HG03571 (cell line): ENCODE data around the gene RIPK3.
"Not testable (repeated sequence)": the region's sequence is repeated elsewhere in the genome, so short reads cannot be mapped to it uniquely, and the experiment has no call there.

ENCODE experiments used
- ATAC-seq: cut with Tn5 transposase; IDR thresholded peaks from one replicate; pipeline ENCODE4 v1.9.1; 2021; ENCODE audit not compliant: unreplicated experiment

RIPK3 gene

GRCh38 chr14:24339284-24340151, at the start of gene RIPK3:
Gene RIPK3 (minus strand): TSS chr14:24339991. CDS start chr14:24339826, 165 bp downstream.
- ATAC-seq: peak; percentile 80

DNA sequence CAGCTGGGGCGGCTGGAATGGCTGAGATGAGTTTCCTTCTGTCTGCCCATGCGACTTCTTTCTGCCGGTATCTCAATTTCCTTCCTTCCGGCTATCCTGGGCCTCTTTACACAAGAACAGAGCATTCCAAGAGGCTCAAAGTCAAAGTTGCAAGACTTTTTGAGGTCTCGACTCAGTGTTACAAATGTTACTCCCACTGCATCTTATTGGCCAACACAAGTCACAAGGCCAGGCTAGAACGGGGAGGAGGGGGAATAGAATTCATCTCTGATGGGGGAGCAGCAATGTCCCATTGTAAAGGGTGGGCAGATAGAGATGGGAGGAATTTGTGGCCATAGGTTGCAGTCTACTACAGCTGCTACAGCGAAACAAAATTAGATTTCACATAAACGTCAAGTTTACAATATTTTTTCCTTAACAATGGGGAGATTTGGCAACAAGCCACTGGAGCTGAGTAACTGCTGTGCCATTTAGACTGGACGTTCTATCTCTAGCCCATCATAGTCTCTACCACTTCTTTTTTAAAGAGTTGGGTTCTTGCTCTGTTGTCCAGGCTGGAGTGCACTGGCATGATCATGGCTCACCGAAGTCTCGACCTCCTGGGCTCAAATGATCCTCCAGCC, 49.5 kb upstream of the RIPK3 start:
- ATAC-seq: no peak

DNA sequence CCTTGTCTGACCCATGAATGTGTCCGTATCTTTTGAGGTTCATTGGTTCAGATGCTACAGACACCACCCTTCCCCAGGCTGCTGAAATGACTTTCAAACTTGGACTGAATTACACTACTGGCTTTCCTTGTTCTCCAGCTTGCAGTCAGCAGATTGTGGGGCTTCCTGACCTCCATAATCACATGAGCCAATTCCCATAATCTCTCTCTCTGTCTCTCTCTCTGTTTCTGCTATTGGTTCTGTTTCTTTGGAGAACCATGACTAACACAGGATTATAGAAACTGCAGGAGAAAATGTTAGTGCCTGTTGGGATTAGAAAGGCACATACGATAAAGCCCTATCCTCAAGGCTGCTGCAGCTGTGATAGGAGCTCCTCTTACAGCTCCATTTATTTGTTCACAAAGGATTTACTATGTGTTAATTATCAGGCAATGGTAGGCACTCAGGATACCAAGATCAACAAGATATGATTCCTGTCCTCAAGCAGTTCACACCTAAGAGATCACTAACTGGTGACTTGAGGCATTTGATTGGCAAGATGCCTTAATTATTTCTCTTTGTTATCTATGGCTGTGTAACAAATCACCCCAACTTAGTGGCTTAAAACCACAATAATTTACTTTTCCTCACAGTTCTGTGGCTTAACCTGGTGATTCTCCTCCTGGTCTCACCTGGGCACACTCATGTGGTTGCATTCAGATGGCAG, 48.8 kb upstream of the RIPK3 start:
- ATAC-seq: no peak

- not testable (repeated sequence) for ATAC-seq
Observed at GRCh38 chr14:24387579-24387978, 47.8 kb upstream of the RIPK3 start.

- no peak for ATAC-seq
Observed at GRCh38 chr14:24387009-24387345, 47.2 kb upstream of the RIPK3 start.

DNA sequence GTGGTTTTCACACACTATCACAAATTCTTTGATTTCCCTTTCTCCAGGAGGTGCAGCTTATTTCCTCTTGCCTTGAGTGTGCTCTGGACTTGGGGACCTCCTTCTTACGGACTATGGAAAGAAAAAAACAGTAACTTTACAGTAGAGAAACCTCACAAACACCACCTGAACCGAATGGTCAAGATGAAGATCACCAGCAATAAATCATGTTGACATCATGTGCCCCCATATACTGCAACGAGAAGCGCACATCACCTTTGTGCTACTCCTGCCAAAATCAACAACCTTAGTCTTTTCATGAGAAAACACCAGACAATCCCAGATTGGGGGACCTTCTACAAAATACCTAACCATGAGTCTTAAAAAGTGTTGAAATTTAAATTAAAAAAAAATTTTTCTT, 45.7 kb upstream of the RIPK3 start:
- ATAC-seq: no peak

DNA sequence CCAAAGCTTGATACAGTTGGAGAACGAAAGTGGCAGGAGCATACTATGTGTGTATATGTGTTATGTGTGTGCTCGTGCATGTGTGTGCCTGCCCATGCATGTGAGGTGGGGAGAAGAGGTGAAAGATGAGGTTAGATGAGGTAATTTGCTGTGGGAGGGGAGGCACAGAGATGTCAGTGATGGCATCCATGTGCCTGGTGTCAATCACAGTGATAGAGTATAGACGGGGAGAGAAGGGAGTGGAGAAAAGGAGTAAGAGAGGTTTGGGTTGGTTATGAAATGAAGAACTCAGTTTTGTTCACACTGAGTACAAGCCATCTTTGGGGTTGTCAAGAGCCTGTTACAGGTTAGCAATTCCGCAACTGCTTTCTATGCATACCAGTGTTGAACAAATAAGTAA, 44.4 kb upstream of the RIPK3 start:
- no peak for ATAC-seq

DNA sequence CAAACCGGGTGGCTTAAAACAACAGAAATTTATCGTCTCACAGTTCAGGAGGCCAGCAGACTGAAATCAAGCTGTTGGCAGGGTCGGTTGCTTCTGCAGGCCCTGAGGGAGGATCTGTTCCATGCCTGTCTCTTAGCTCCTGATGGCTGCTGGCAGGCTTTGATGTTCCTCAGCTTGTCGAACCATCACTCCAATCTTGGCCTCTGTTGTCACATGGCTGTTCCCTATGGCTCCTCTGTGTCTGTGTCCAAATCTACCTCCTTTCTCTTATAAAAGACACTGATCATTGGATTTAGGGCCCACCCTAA, 42.2 kb upstream of the RIPK3 start:
- no peak for ATAC-seq

GRCh38 chr14:24381363-24382063, 41.7 kb upstream of the RIPK3 start:
- no peak for ATAC-seq

GRCh38 chr14:24379907-24380730, 40.3 kb upstream of the RIPK3 start:
- ATAC-seq: no peak

DNA sequence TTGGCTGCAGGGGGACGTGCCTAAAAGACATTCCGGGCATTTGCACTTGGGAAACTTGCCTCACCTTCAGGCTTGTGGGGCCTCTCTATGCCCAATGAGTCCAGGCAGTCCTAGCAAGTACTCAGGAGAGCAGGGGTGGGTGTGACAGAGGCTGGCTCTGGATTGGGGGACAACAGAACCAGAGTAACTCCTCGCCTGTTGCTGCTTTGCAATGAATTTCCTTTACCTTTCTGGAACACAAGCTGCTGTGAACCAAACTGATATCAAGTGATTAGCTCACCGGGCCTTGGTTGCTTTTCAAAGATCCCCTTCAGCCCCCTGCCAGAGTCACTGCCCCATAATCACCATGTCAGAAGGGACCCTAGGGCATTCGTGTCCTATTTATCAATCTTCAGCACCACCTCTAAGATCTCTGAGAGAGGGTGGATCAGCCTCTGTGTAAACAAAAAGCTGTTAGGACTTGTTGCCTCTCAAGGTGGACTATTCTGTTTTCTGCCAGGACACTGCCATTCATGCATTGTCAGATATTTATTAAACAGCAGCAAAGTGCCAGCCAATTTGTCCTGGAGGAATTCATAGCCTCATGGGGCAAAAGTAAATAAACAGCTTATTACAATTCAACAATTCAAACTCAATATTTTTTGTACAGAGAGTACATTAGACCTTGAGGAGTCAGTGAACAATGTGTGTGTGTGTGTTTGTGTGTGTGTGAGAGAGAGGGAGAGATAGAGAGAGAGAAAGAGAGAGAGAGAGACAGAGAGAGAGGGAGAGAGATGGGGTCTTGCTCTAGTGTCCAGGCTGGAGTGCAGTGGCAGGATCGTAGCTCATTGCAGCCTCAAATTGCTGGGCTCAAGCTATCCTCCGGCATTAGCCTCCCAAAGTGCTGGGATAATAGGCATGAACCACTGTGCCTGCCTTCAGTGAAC, 39.5 kb upstream of the RIPK3 start:
- ATAC-seq: no peak

GRCh38 chr14:24378327-24378726, 38.5 kb upstream of the RIPK3 start:
- ATAC-seq: no peak

DNA sequence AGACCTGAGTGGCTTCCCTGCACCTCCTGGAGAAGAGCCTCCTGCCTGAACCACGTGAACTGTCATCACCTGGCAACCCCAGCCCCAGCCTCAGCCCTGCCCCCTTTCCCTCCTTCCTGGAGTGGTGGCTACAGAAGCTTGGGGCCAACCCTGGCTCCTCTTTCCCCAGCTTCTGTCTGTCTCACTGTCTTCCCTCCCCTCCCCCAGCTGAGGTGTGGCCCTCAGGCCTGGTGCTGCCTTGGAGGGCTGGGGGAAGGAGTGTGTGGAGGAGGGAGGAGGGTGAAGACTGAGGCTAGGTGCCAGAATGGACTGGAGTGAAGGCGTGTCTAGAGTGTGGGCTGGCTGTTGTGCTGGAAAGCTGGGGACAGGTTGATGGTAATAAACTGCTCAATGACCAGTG, 37.9 kb upstream of the RIPK3 start:
- no peak for ATAC-seq

DNA sequence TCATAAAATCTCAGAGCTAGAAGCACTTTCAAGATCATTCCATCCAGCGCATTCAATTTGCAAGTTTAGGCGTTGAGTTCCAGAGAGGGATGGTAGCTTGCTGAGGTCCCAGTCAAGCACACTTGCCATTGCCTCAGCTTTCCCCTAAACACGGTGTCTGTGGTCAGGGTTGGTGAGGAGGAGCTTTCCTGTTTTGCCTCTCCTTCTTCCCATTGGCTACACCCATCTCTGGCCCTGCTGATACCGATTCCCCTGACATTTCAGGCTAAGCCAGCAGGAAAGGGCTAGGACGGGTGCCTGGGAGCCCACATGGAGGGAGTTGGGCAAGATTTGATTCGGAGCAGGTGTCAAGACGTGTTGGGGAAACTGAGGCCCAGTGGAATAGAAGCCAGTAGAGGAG, 37.3 kb upstream of the RIPK3 start:
- ATAC-seq: no peak

DNA sequence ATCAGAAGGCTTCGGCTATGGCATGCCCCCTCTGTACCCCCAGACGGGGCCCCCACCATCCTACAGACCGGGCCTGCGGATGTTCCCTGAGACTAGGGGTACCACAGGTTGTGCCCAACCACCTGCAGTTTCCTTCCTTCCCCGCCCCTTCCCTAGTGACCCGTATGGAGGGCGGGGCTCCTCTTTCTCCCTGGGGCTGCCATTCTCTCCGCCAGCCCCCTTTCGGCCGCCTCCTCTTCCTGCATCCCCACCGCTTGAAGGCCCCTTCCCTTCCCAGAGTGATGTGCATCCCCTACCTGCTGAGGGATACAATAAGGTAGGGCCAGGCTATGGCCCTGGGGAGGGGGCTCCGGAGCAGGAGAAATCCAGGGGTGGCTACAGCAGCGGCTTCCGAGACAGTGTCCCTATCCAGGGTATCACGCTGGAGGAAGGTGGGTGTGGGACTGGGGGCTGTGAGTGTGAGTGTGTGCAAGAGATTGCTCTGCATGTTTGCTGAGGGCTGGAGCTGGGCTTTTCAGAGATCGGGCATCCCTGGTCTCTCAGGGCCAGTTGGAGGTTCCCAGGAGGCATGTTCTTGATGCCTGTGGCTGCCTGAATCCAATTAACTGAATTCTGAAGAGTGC, 36.8 kb upstream of the RIPK3 start:
- ATAC-seq: no peak

- no peak for ATAC-seq
Observed at GRCh38 chr14:24372701-24373416, 33.1 kb upstream of the RIPK3 start.

GRCh38 chr14:24371605-24372004, 31.8 kb upstream of the RIPK3 start:
- not testable (repeated sequence) for ATAC-seq

- no peak for ATAC-seq
Observed at GRCh38 chr14:24370748-24371147, 31.0 kb upstream of the RIPK3 start.
